K562 (cell line): Measurements from ENCODE around the gene SPEF1. TPM values are rescaled to one million over a fixed set of nuclear protein-coding genes. Genes with fewer than 3 reads are reported as not detected.
A peak's percentile ranks its signal among the peaks of the same experiment; 100 is the strongest.

ENCODE experiments used
- BHLHE40 ChIP-seq: IDR thresholded peaks from 2 replicates; pipeline ENCODE4 v1.6.1; 2011; ENCODE audit warnings: low read length, improper control_type of control experiment
- CEBPB ChIP-seq: fragments of 450-650 bp; IDR thresholded peaks from 2 replicates; pipeline ENCODE4 v1.6.1; 2016; ENCODE audit warnings: missing genetic modification characterization, missing compliant biosample characterization
- ESRRB ChIP-seq: fragments of 250-450 bp; sonication (Bioruptor Pico); IDR thresholded peaks from 2 replicates; pipeline ENCODE4 v1.5.0; 2020; ENCODE audit warnings: mild to moderate bottlenecking, moderate library complexity, borderline replicate concordance
- FOS ChIP-seq: IDR thresholded peaks from 3 replicates; pipeline ENCODE4 v1.6.1; 2011; ENCODE audit not compliant: insufficient read length; ENCODE audit errors: extremely low read depth
- HNRNPUL1 ChIP-seq: fragments of 200-400 bp; formaldehyde crosslinking; IDR thresholded peaks from 2 replicates; pipeline ENCODE4 v1.6.1; 2017; ENCODE audit warnings: low read length
- MAFG ChIP-seq: fragments of 450-650 bp; conservative IDR thresholded peaks from 2 replicates; pipeline ENCODE4 v1.6.1; 2016; ENCODE audit warnings: missing genetic modification characterization, missing compliant biosample characterization
- NR3C1 ChIP-seq: sonication (generic); formaldehyde crosslinking; IDR thresholded peaks from 2 replicates; pipeline ENCODE4 v1.8.1; 2022; ENCODE audit warnings: missing genetic modification reagents
- SMAD2 ChIP-seq: fragments of 150-350 bp; IDR thresholded peaks from 2 replicates; pipeline ENCODE4 v1.6.1; 2014; ENCODE audit warnings: low read depth, mild to moderate bottlenecking, low read length
- ZNF146 ChIP-seq: IDR thresholded peaks from one replicate; pipeline ENCODE4 v1.6.1; 2018; ENCODE audit warnings: missing compliant biosample characterization; ENCODE audit not compliant: unreplicated experiment
- ZNF436 ChIP-seq: fragments of 250-450, 450-650 bp; sonication (Bioruptor Pico); formaldehyde crosslinking; IDR thresholded peaks from 2 replicates; pipeline ENCODE4 v1.7.0; 2020; ENCODE audit warnings: mild to moderate bottlenecking
- polyA plus RNA-seq, 8 experiments: library from polyadenylated mRNA; depleted of rRNA in 4 of 8; stranded (reverse) in 5 of 8; unstranded in 3 of 8; fragments of >200 nt; fragmentation: Nextera tagmentation in 2 of 8; fragmentation: Illumina TruSeq in 1 of 8; extraction: Ambion mirVana in 2 of 8; extraction: Trizol in 1 of 8; gene quantifications; 2 replicates each; pipeline versions ENCODE4 v1.2.1 to v1.2.3, GENCODE V29; 2011 to 2014; ENCODE audit warnings: inconsistent platforms in 1 of 8, missing spikeins in 1 of 8
- total RNA-seq, 7 experiments: library from RNA; depleted of rRNA in 6 of 7; stranded (reverse); fragments of >200 nt in 6 of 7; fragmentation: Illumina TruSeq in 2 of 7; extraction: Trizol in 2 of 7; gene quantifications; 2 replicates each; pipeline versions ENCODE4 v1.2.1 to v1.2.3, GENCODE V29; 2011 to 2021; ENCODE audit warnings: low replicate concordance in 1 of 7
- TF ChIP-seq, protein P1 (sequence below): fragments of 200-400 bp; formaldehyde crosslinking; IDR thresholded peaks from 2 replicates; pipeline ENCODE4 v1.6.1; 2017; ENCODE audit warnings: mild to moderate bottlenecking, low read depth, low read length, moderate library complexity
- TF ChIP-seq, protein P2 (sequence below), 2 experiments: fragments of 450-650 bp in 1 of 2; IDR thresholded peaks; 2 replicates each; pipeline ENCODE4 v1.6.1; 2011 to 2017; ENCODE audit warnings: low read depth in 2 of 2, antibody characterized with exemption in 1 of 2, borderline replicate concordance in 1 of 2, low read length in 1 of 2, mild to moderate bottlenecking in 1 of 2, mixed read lengths in 1 of 2; ENCODE audit not compliant: control insufficient read depth in 1 of 2

SPEF1 gene
- total and polyA plus RNA-seq, 9 of the 15 experiments (the other 6 are each of a cell fraction or from before 2014, with no cell fraction given), result not detected

DNA sequence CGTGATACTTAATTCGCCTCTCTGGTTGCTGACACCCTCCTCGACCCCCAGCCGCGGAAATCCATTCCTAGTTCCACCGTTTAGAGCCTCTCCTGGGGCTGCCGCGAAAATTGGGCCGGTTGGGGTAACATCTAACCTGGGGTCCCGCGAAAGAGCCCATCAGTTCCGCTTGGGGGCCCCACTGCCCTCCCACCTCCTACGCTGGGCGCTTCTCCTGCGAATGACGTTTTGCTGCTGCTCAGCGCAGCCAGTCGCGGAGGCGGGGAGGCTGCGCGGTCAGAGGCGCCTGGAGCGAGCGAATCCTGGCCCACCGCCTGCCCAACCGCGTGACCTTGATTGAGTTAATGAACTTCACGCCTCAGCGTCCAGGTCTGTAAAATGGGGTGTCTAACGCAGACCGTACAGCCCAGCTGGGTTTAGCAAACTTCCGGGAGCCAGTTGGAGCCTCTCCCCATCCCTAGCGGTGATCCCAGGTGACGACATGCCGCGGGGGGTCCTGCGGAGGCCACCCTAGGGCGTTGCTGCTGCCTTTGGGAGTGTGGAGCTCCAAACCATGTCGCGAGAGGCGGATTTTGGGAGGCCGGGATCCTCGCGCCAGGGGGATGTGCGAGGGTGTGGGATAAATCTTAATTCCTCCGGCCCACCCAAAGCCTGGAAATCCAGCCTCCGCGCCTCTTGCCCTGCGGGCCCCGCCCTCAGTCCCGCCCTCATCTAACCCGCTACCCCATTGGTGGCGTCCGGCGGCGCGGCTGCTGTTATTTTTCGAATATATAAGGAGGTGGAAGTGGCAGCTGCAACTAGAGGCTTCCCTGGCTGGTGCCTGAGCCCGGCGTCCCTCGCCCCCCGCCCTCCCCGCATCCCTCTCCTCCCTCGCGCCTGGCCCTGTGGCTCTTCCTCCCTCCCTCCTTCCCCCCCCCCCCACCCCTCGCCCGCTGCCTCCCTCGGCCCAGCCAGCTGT lies 14.5 kb upstream of the SPEF1 start, which contains the start of gene CDC25B (continued):
- TF ChIP-seq, protein P1, sequence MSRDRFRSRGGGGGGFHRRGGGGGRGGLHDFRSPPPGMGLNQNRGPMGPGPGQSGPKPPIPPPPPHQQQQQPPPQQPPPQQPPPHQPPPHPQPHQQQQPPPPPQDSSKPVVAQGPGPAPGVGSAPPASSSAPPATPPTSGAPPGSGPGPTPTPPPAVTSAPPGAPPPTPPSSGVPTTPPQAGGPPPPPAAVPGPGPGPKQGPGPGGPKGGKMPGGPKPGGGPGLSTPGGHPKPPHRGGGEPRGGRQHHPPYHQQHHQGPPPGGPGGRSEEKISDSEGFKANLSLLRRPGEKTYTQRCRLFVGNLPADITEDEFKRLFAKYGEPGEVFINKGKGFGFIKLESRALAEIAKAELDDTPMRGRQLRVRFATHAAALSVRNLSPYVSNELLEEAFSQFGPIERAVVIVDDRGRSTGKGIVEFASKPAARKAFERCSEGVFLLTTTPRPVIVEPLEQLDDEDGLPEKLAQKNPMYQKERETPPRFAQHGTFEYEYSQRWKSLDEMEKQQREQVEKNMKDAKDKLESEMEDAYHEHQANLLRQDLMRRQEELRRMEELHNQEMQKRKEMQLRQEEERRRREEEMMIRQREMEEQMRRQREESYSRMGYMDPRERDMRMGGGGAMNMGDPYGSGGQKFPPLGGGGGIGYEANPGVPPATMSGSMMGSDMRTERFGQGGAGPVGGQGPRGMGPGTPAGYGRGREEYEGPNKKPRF, result no peak
- no peak for TF ChIP-seq SMAD2
- TF ChIP-seq ESRRB, result no peak
- TF ChIP-seq FOS, result no peak
- TF ChIP-seq, protein P2, sequence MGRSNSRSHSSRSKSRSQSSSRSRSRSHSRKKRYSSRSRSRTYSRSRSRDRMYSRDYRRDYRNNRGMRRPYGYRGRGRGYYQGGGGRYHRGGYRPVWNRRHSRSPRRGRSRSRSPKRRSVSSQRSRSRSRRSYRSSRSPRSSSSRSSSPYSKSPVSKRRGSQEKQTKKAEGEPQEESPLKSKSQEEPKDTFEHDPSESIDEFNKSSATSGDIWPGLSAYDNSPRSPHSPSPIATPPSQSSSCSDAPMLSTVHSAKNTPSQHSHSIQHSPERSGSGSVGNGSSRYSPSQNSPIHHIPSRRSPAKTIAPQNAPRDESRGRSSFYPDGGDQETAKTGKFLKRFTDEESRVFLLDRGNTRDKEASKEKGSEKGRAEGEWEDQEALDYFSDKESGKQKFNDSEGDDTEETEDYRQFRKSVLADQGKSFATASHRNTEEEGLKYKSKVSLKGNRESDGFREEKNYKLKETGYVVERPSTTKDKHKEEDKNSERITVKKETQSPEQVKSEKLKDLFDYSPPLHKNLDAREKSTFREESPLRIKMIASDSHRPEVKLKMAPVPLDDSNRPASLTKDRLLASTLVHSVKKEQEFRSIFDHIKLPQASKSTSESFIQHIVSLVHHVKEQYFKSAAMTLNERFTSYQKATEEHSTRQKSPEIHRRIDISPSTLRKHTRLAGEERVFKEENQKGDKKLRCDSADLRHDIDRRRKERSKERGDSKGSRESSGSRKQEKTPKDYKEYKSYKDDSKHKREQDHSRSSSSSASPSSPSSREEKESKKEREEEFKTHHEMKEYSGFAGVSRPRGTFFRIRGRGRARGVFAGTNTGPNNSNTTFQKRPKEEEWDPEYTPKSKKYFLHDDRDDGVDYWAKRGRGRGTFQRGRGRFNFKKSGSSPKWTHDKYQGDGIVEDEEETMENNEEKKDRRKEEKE (IDR thresholded peaks at IDR 0.05; ENCODE audit: borderline replicate concordance in 1 of 2, control insufficient read depth in 1 of 2, low read depth in 2 of 2, low read length in 1 of 2), result no peak
- 0 out of 2 replicates have a peak, but pooled peaks have one; percentile 5 for TF ChIP-seq BHLHE40
- TF ChIP-seq MAFG, result no peak
- TF ChIP-seq ZNF146 (CRISPR knock-in tag), result peak; percentile 62
- TF ChIP-seq HNRNPUL1, result no peak
- no peak for TF ChIP-seq ZNF436 (CRISPR knock-in tag)
- no peak for TF ChIP-seq NR3C1 (CRISPR knock-in tag)
- TF ChIP-seq CEBPB (tag), result no peak
- TF ChIP-seq, all 486 proteins: peak for 120
